Measurements from ENCODE around the gene TMEM135.

DNA sequence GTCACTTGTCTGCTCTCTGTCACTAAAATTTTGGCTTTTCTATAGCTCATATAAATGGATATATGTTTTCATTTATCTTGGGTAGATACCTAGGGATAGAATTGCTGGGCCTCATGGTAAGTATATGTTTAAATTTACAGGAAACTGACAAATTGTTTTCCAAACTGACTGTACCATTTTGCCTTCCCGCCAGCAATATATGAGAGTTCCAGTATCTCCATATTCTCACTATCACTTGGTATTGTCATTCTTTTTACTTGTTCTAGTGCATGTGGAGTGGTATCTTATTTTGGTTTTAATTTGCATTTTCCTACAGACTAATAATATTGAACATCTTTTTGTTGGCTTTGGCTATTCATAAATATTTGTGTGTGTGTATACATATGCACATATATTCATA is 101.7 kb downstream of the TMEM135 start:
- TF ChIP-seq, protein P1, sequence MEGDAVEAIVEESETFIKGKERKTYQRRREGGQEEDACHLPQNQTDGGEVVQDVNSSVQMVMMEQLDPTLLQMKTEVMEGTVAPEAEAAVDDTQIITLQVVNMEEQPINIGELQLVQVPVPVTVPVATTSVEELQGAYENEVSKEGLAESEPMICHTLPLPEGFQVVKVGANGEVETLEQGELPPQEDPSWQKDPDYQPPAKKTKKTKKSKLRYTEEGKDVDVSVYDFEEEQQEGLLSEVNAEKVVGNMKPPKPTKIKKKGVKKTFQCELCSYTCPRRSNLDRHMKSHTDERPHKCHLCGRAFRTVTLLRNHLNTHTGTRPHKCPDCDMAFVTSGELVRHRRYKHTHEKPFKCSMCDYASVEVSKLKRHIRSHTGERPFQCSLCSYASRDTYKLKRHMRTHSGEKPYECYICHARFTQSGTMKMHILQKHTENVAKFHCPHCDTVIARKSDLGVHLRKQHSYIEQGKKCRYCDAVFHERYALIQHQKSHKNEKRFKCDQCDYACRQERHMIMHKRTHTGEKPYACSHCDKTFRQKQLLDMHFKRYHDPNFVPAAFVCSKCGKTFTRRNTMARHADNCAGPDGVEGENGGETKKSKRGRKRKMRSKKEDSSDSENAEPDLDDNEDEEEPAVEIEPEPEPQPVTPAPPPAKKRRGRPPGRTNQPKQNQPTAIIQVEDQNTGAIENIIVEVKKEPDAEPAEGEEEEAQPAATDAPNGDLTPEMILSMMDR (conservative IDR thresholded peaks at IDR 0.05; ENCODE audit: low read depth, low read length), result no peak
- TF ChIP-seq EZH2phosphoT487 (IDR thresholded peaks at IDR 0.05; ENCODE audit: borderline replicate concordance, low read length) (no peak), EZH2 (IDR thresholded peaks at IDR 0.05; ENCODE audit: low read length, unreplicated experiment) (no peak)

Data from PC-3 (cell line).